ENCODE data around the gene PSPN.

GRCh38 chr19:6350688-6351087 lies 25.0 kb downstream of the PSPN start:
- TF ChIP-seq EP300 (IDR thresholded peaks at IDR 0.05), result no peak
- TF ChIP-seq POLR2A (IDR thresholded peaks at IDR 0.05; ENCODE audit: low read depth), result no peak
- TF ChIP-seq, protein P1, sequence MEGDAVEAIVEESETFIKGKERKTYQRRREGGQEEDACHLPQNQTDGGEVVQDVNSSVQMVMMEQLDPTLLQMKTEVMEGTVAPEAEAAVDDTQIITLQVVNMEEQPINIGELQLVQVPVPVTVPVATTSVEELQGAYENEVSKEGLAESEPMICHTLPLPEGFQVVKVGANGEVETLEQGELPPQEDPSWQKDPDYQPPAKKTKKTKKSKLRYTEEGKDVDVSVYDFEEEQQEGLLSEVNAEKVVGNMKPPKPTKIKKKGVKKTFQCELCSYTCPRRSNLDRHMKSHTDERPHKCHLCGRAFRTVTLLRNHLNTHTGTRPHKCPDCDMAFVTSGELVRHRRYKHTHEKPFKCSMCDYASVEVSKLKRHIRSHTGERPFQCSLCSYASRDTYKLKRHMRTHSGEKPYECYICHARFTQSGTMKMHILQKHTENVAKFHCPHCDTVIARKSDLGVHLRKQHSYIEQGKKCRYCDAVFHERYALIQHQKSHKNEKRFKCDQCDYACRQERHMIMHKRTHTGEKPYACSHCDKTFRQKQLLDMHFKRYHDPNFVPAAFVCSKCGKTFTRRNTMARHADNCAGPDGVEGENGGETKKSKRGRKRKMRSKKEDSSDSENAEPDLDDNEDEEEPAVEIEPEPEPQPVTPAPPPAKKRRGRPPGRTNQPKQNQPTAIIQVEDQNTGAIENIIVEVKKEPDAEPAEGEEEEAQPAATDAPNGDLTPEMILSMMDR (IDR thresholded peaks at IDR 0.05), result no peak
- TF ChIP-seq POLR2AphosphoS5 (IDR thresholded peaks at IDR 0.05), result no peak

All from esophagus muscularis mucosa (tissue), 4 donors.